ENCODE results near the gene CIC.

The CIC gene

DNA sequence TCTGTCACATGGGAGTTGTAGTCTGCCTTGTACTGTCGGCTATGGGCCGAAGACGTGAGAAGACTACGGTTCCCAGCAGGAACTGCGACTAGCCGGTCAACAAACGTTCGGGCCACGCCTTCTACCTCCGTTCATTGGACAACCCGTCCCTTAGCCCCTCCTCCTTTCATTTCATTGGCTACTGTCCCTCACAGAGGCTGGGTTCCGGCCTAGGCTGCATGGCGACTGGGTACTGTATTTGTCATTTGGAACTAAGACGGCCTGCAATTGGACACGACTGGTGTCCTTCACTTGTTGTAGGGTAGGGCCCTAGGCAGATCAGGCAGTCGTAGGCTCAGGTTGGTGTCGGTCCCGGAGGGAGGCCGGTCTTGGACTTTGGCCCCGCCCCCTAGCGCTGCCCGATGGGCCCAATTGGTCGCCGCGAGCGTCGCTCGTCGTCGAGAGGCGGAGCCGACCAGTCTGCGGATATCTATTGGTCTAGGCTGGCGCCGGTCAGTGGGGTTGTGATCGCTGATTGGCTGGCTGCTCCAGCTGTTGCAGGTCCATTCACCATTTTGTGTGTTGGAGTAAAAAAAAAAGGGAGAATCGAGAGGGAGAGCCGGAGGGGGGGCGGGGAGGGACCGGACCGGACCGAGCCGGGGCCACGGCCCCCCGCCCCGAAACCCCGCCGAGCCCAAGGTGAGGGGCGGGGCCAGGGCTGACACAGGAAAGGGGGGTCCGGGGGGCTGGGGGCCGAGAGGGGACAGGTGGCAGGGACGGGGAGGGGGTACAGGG is at the start of gene CIC:
TSS of gene CIC (plus strand) at position 549 of the 774 bp plus-strand sequence. CDS start 2,532 bp downstream, outside the sequence.
- FAIRE-seq: peak; percentile 99

DNA sequence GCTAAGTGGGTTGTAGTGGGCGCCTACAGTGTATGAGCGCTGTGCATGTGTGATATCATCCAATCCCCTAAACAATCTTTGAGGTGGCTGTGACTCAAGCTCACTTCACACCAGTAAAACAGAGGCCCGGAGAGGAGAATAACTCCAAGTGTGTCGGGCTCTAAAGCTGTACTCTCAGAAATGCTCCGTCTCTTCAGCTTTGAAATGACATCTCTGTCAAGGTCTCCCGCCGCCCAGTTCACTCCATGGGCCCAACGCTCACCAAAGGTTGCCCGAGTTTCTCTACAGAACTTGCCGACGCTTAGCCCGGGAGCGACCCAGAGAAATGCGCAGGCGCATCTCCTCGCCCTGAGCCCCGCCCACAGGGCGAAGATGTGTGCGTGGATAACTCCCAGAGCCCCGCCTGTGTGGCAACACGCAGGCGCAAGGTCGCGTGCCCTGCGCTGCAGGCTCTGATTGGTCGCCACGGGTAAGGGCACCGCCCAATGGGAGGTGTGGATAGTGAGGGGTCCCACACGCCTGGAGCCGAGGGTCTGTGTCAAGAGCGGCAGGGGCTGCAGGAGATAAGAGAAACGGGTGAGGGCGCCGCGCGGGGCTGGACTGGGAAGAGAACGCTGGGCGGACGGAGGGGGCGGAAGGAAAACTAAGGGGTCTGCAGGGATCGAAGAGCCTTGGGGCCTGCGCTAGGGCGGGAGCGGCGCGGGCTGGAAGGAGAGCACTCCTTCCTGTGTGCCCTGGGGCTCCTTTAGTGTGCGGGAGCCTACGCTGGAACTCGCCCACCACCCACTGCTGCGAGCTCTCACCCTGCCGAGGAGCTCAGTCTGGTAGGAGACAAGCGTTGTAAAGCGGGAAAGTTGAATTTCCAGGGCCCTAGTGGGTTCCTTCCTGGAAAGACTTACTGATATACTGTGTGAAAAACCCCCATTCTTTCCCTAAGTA is 49.0 kb upstream of the CIC start, which contains the start of gene ZNF526:
TSS of gene ZNF526 (plus strand) at position 501 of the 939 bp plus-strand sequence. CDS start 4,092 bp downstream, outside the sequence.
- FAIRE-seq: peak; percentile 96

DNA sequence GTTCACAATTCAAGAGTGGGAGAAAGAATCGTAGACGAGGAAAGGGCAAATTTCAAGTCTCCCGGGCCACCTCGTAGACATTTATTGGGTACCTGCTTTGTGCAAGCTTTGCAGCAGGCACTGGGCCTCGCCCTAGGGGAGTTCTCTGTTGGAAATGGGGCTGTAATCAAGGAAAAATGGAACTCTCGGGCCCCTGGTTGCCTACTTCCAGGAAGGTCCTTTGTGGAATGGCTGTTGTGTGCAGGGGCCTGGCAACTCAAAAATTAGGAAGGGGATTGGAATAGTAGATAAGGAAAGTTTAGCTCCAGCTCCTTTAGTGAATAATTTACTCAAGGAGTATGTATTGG is 48.3 kb upstream of the CIC start:
- no peak for FAIRE-seq

DNA sequence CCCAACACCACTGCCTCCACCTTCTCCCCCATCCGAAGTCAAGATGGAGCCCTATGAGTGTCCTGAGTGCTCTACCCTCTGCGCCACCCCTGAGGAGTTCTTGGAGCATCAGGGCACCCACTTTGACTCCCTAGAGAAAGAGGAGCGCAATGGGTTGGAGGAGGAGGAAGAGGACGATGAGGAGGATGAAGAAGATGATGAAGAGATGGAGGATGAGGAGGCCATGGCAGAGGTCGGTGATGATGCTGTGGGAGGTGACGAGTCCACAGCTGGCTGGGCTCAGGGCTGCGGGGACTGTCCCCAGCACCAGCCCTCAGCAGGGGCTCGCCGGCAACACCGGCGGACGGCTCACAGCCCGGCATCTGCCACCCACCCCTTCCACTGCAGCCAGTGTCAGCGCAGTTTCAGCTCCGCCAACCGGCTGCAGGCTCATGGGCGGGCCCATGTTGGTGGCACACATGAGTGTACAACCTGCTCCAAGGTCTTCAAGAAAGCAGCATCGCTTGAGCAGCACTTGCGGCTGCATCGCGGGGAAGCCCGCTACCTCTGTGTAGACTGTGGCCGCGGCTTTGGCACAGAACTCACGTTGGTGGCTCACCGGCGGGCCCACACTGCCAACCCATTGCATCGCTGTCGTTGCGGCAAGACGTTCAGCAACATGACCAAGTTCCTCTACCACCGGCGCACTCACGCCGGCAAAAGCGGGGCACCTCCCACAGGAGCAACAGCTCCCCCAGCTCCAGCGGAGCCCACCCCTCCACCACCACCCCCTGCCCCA is 43.9 kb upstream of the CIC start:
- no peak for FAIRE-seq

DNA sequence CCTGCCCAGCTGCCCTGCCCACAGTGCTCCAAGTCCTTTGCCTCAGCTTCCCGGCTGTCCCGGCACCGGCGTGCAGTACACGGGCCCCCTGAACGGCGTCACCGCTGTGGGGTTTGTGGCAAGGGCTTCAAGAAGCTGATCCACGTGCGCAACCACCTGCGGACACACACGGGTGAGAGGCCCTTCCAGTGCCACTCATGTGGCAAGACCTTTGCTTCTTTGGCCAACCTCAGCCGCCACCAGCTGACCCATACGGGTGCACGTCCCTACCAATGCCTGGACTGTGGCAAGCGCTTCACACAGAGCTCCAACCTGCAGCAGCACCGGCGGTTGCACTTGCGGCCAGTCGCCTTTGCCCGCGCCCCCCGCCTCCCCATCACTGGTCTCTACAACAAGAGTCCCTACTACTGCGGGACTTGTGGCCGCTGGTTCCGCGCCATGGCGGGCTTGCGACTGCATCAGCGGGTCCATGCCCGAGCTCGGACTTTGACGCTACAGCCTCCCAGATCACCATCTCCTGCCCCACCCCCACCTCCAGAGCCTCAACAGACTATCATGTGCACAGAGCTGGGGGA is 43.2 kb upstream of the CIC start:
- no peak for FAIRE-seq

DNA sequence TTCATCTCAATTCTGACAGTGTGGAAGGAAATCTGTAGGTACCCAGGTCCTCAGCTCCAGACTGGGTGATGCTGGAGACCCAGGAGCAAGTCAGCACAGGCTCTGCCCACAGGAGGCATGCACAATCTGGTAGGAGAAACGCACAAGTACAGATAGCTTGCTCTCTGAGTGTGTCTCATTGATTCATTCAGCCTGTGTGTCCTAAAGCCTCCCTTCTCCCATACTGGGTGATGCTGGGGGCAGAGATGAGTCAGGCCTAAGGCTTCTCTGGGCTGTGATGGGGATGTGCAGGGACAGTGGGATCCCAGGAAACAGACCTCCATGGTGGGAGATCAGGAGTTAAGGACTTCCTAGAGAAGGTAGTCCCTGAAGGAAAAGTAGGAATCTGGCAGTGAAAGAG is 42.2 kb upstream of the CIC start:
- FAIRE-seq: no peak

DNA sequence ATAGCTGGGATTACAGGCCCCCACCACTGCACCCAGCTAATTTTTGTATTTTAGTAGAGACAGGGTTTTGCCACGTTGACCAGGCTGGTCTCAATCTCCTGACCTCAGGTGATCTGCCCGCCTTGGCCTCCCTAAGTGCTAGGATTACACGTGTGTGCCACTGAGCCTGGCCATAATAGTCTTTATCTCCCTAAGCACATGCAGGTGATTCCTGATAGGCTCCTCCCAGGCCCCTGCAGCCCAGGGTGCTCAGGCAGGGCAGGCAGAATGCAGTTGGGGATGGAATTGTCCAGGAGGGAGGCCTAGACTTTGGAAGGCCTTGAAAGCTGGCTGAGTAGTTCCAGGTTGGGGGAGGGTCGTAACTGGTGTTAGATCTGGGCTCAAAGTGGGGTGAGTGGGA is 40.4 kb upstream of the CIC start:
- no peak for FAIRE-seq

DNA sequence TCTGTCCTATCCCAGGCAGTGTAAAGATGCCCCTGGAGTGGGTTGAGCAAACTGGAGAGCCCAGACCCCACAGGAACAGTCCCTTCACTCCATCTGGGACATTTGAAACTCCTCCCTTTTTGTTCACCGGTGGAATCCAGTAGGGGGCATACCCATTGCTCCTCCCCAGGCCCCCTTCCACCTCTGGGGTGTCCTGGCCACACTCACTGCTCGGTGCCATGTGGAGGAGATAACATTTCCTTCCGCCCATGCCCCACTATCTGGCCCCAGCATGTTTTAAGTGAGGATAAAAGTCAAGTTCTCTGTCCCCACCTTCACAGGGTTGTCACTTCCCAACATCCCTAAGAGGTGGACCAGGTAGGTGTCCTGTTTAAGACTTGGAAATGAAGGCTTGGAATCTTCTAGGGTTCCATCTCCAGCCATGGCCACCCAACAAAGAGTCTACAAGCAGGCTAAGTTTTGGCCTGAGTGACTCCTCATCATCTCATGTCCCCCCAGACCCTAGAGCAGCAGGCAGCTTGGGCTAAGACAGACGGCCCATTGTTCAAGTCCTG is 39.7 kb upstream of the CIC start:
- no peak for FAIRE-seq

DNA sequence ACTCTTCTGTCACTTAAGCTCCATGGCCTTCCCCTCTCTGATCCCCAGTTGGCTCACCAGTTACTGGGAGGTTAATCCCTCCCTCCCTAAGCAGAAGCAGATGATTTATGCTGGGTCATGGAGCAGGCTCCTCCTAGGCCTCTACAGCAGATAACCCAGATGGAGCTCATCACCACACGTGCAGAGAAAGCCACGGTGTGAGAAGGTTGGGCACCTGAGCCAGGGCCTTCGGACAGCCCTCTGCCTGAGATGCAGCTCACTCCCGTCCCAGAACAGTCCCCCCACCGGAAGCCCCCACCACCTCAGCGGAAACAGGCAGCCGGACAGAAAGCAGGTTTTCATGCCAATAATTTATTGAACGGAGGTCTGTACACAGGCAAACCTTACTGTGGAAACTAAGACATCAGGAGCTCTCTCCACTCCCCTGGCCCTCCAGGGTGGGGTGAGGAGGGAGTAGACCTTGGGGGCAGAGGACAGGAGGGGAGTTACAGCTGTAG is 39.1 kb upstream of the CIC start:
- peak; percentile 34 for FAIRE-seq

DNA sequence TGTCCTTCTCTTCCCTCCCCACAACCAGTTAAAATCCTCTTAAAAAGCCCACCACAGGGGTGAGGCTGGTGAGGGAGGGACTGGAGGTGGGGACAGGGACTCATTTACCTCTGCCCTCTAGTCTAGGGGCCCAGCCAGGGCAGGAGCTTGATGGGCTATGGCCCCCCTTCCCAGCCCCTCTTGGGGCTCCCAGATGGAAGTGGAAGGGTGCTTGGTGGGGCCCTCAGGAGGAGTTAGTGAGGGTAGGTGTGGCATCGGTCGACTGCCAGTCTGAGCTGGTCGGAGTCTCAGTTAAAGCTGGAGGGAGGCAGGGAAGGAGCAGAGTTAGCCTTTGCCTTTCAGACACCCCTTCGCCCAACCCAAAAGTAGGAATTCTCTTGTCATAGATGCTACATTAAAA is 38.5 kb upstream of the CIC start:
- no peak for FAIRE-seq

DNA sequence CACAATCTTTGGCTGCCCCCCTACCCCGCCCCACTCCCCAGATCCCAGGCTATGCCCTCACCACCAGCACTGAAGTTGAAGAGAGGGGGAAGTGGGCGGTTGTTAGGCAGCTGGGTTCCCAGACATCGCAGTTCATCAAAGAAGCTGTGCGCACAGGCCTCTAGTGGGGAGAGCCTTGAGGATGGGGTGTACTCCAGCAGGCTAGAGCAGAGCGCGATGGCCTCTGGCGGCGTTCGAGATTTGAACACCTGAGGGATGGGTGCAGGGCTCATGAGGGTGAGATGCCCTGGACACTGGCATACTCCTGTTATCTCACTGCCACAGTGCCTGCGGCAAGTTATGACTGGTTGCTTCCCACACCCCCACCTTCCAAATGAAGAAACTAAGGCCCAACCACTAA is 36.6 kb upstream of the CIC start:
- no peak for FAIRE-seq

DNA sequence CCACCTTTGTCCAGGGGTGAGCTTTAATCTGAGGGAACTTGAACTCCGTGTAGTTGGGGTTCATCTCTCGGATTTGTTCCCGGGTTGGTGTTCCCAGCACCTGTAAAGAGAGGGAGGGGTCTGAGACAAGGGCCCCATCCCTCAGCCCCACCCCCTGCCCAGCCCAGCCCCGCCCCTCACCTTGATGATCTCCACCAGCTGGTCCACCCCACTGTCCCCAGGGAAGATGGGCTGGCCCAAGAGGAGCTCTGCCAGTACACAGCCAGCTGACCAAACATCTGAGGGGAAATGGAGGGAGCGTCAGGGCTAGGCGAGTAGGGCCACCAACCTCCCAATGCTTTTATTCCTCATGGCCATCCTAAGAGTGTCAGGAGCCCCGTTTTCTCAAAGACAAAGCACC is 35.9 kb upstream of the CIC start:
- no peak for FAIRE-seq

DNA sequence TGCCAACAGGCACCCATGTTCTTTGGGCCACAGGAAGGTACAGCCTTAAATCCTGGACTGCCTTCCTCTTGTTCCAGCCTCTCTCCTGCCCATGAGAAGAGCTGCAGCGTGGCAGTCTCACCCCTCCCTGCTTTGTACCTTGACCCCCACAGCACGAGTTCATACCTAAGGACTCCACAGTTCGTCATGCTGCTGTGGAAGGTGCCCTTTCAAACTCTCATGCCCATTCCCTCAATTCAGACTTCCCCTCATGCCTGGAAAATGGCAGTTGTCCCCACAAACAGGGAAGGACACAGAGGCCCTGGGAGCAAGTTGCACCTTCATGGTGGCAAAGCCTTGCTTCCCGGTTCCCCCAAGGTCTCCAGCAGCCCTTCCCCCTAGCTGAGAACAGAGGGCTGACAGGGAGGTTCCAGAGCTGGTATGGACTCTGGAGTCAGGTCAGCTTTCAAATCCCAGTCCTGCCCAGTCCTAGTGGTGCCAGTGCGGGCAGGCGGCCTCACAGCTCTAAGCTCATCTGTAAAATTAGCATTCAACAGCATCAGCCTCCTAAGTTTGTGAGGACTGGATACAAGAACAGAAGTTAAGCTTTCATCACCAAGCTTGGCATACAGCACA is 35.3 kb upstream of the CIC start:
- no peak for FAIRE-seq

DNA sequence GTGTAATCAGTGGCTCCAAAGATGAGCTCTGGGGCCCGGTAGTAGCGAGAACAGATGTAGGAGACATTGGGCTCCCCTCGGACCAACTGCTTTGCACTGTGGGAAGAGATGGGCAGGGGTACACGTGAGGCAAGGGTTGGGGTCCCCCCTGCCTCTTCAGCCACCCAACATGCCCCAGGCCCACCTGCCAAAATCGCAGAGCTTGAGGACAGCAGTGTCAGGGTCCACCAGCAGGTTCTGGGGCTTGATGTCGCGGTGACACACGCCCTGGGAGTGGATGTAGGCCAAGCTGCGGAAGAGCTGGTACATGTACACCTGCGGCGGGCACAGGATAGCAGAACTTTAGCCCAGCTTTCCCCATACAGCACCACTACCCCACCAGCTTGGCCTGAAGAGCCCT is 34.7 kb upstream of the CIC start:
- no peak for FAIRE-seq

DNA sequence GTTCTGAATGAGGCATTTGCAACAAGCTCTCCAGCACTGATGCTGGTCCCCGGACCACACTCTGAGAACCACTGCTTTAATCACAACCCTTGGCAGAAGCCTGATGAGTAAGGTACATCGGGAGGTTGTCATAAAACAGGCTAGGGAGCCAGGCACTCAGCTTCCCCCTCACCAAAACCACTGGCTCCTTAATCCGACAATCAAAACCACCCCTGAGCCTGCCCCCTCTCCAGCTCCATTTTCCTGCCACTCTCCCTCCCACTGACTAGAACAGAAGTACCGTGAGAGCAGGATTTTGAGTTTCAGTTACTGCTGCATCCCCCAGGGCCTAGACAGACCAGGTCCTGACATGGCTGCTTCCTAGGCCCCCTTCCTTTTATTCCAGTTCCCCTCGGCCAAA is 33.9 kb upstream of the CIC start:
- no peak for FAIRE-seq

DNA sequence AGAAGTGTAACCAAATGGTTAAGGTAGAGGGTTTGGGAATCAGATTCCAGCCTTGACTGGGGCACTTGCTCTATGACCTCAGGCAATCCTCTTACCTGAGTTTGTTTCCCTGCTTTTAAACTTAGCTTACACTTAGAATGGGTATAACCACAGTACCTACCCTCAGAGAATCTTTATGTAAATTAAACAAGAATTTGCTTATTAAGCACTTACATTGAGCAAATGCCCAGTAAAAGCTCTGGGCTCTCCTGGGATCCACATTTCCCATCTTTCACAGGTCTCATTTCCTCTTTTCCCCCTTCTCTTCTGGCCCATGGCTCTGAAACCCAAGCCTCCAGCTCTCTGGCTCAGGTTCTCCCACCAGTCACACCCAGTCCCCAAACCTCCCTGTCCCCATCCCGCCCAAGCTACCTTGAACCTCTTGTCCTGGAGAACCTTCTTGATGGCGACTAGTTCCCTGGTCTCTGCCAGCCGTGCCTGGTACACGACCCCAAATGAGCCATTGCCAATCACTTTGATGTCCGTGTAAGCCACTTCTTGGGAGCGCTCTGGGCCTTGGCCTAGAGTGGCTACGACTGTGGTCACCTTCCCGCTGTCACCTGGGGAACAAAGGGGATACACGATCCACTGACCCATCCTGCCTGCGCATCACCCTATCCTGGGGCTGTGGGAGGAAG is 29.4 kb upstream of the CIC start:
- no peak for FAIRE-seq

DNA sequence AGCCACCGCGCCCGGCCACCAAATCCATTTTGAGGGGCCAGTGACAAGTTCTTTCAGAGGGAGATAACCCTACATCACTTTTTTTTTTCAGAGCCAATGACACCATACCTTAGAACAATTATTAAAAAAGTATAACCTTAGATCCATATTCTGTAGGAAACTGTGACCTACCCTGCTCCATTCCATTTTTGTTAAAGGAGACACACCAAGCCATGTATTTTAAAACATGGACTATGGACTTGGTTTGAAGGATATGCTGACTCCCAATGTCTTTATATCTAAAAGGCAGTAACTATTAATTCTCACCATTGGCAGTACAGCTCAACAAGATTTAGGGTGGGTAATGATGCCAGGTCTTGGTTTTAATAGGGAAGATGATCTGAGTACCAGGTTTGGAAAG is 27.8 kb upstream of the CIC start:
- FAIRE-seq: no peak

DNA sequence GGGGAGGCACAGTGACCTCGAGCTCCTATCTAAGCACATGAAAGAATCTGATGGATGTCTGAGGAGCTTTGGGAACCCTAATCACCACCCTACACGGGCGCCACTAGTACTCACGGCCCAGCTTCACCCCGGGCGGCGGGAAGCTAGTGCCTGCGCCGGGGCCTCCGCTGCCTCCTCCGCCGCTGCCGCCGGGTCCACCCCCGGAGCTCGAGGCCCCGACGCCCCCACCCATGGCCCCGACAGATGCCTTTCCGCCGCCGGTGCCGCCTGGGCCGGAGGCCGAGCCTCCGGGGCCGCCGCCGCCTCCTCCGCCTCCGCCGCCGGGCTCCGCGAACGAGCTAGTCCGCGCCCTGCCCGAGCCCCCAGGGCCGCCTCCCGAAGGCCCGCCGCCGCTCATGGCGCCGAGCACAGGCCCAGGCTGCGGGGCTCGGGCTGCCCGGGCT is 27.0 kb upstream of the CIC start:
- FAIRE-seq: no peak

DNA sequence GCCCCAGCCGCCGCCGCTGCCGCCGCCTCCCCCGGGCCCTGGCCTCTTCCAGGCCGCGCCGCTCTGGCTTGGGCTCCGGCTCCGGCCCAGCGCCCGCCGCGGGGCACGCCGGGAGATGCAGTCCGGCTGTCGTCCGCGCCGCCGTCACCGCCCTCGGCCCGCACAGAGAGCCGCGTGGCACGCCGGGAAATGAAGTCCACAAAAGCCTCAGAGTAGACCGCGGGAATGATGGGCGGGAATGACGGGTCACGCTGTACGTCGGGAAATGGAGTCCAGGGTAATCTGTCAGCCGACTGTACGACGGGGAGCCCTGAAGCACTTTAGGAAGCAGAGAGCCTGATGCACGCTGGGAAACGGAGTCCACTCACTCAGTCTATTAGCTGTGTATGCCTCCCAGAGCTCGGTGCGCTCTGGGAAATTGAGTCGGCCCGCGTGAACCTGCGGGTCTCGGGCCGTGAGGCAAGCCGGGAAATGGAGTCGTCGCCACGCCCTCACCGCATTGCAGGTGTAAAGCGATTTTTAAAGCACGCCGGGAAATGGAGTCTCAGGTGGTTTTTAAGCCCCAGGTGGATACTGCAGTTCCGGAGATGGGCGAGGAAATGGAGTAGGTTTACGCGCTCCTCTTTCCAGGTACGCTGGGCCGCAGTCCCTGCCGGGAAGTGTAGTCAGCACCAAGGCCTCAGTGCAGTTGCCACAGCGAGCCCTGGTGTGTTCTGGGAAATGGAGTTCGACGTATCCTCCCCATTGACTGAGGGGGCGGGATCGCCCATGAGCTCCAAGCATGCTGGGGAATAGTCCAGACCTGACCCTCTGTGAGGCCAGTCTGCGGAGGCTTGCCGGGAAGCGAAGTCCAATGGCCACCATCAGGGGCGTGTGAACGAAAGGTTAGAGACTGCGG is 26.3 kb upstream of the CIC start, which contains the start of gene GSK3A:
TSS of gene GSK3A (minus strand) at position 91 of the 898 bp plus-strand sequence. CDS start 137 bp downstream, outside the sequence.
- peak; percentile 98 for FAIRE-seq
